ENCODE results near the gene ETV3L. TPM values are rescaled to one million over a fixed set of nuclear protein-coding genes. Genes with fewer than 3 reads are reported as not detected.

The ETV3L gene
- total RNA-seq, 2 experiments from 2014 or later = not detected

DNA sequence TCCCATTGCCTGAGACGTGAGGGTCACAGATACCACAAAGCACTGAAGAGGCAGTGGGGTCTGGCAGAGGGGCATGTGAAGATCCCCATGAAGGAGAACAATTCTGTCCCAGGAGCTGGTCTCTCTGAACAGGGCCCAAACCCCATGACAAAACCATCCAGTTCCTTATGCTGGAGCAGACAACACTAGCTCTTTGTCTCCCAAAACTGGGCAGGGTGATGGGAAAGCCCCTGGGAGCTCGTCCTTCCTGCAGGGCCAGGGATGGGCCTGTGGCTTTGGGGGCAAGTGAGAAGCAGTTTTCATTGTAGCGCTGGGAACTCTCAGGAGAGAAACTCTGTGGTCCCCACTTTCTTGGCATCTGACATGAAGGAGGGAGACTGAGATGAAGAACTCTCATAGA, 8.8 kb downstream of the ETV3L start:
- POLR2A ChIA-PET = interaction anchor here (0.9 to 1.5 kb wide), 3 partner anchors 28 to 65 kb away, joined by 3 to 18 read pairs (median 3); no protein-coding TSS in a partner anchor
- no peak for DNase-seq

DNA sequence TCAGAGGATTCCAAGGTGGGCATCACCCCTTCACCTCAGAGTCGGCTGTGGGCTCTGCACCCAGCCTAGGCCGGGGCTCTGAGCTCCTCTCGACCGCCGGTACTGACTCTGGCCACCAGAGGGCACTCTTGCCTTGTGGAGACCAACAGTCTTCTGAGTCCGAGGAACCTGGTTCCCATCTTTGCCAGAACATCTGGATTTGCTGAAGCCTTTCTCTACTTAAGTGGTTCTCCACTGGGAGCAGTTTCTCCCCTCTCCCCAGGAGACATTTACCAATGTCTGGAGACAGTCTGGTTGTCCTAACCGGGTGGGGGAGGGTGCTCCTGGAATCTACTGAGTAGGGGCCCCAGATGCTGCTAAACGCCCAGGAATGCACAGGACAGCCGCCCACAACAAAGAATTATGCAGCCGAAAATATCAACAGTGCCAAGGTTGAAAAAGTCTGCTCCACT, 9.4 kb downstream of the ETV3L start:
- ChIA-PET CTCF (interaction anchor here (0.6 to 13.6 kb wide), 48 partner anchors 9 to 748 kb away, joined by 3 to 562 read pairs (median 4); partner anchors contain the start of genes ETV3 and ETV3L), POLR2A (interaction anchor here (0.7 to 1.5 kb wide), 4 partner anchors 29 to 67 kb away, joined by 3 to 18 read pairs (median 3); no protein-coding TSS in a partner anchor)
- Mint-ChIP-seq H3K9me3 (no peaks in the 10 kb centered on the region), H3K36me3 (ENCODE audit: low read depth) (no peaks in the 10 kb centered on the region), H3K4me3 (no peak overlapping the region), H3K4me1 (ENCODE audit: low read depth) (no peaks in the 10 kb centered on the region), H3K27me3 (peaks cover 5% of the 10 kb centered on the region), H3K27ac (no peak overlapping the region)
- DNase-seq (peak; percentile 93), ATAC-seq (peak; percentile 92)
- intact Hi-C loops (cut with micrococcal nuclease) = loop anchor here (2.0 kb wide), 1 partner anchor 67 kb away; no protein-coding TSS in a partner anchor
- TF ChIP-seq, protein P1, sequence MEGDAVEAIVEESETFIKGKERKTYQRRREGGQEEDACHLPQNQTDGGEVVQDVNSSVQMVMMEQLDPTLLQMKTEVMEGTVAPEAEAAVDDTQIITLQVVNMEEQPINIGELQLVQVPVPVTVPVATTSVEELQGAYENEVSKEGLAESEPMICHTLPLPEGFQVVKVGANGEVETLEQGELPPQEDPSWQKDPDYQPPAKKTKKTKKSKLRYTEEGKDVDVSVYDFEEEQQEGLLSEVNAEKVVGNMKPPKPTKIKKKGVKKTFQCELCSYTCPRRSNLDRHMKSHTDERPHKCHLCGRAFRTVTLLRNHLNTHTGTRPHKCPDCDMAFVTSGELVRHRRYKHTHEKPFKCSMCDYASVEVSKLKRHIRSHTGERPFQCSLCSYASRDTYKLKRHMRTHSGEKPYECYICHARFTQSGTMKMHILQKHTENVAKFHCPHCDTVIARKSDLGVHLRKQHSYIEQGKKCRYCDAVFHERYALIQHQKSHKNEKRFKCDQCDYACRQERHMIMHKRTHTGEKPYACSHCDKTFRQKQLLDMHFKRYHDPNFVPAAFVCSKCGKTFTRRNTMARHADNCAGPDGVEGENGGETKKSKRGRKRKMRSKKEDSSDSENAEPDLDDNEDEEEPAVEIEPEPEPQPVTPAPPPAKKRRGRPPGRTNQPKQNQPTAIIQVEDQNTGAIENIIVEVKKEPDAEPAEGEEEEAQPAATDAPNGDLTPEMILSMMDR (IDR thresholded peaks at IDR 0.05) = peak; percentile 93

More for the DNA sequence above, 8.8 kb downstream of the ETV3L start:
- CTCF ChIA-PET = interaction anchor here (0.8 to 13.6 kb wide), 25 partner anchors 8 to 252 kb away, joined by 3 to 562 read pairs (median 9); partner anchors contain the start of genes ETV3 and ETV3L
- TF ChIP-seq, protein P1 (IDR thresholded peaks at IDR 0.05) = no peak
- Mint-ChIP-seq H3K27me3 (peaks cover 5% of the 10 kb centered on the region), H3K27ac (no peak overlapping the region), H3K4me3 (no peak overlapping the region), H3K36me3 (ENCODE audit: low read depth) (no peaks in the 10 kb centered on the region), H3K4me1 (ENCODE audit: low read depth) (no peaks in the 10 kb centered on the region), H3K9me3 (no peaks in the 10 kb centered on the region)
- no peak for ATAC-seq
- intact Hi-C loops (cut with micrococcal nuclease) = loop anchor here (2.0 kb wide), 1 partner anchor 66 kb away; no protein-coding TSS in a partner anchor

- Mint-ChIP-seq H3K4me3 (no peak overlapping the region), H3K4me1 (ENCODE audit: low read depth) (no peaks in the 10 kb centered on the region), H3K27me3 (peaks cover 5% of the 10 kb centered on the region), H3K27ac (no peak overlapping the region), H3K9me3 (no peaks in the 10 kb centered on the region), H3K36me3 (ENCODE audit: low read depth) (no peaks in the 10 kb centered on the region)
- POLR2A ChIA-PET = interaction anchor here (0.7 to 1.5 kb wide), 3 partner anchors 63 to 68 kb away, joined by 3 to 18 read pairs (median 3); no protein-coding TSS in a partner anchor
- TF ChIP-seq, protein P1 (IDR thresholded peaks at IDR 0.05) = no peak
- peak; percentile 24 for ATAC-seq
- intact Hi-C loops (cut with micrococcal nuclease) = loop anchor here (2.0 kb wide), 1 partner anchor 67 kb away; no protein-coding TSS in a partner anchor
- no peak for DNase-seq
- CTCF ChIA-PET = interaction anchor here (0.6 to 13.6 kb wide), 47 partner anchors 9 to 748 kb away, joined by 3 to 562 read pairs (median 4); partner anchors contain the start of genes ETV3 and ETV3L
Measured at GRCh38 chr1:157089789-157090188, 9.8 kb downstream of the ETV3L start.

GRCh38 chr1:157088607-157089006, 11.0 kb downstream of the ETV3L start:
- H3K27ac Mint-ChIP-seq = no peak overlapping the region
- no peaks in the 10 kb centered on the region for H3K4me1 Mint-ChIP-seq (ENCODE audit: low read depth)
- ChIA-PET POLR2A (interaction anchor here (0.6 to 1.9 kb wide), 3 partner anchors 25 to 202 kb away, joined by 3 to 7 read pairs (median 3); no protein-coding TSS in a partner anchor), CTCF (interaction anchor here (0.8 to 13.6 kb wide), 6 partner anchors 11 to 65 kb away, joined by 3 to 562 read pairs (median 18); partner anchors contain the start of gene ETV3L)
- TF ChIP-seq, protein P1 (IDR thresholded peaks at IDR 0.05) = no peak
- H3K9me3 Mint-ChIP-seq = no peaks in the 10 kb centered on the region
- no peak for ATAC-seq
- no peak overlapping the region for H3K4me3 Mint-ChIP-seq
- intact Hi-C loops (cut with micrococcal nuclease) = no loop called here
- peaks cover 5% of the 10 kb centered on the region for H3K27me3 Mint-ChIP-seq
- no peaks in the 10 kb centered on the region for H3K36me3 Mint-ChIP-seq (ENCODE audit: low read depth)
- no peak for DNase-seq

- Mint-ChIP-seq H3K4me3 (no peak overlapping the region), H3K27ac (no peak overlapping the region), H3K4me1 (ENCODE audit: low read depth) (no peaks in the 10 kb centered on the region), H3K36me3 (ENCODE audit: low read depth) (no peaks in the 10 kb centered on the region), H3K9me3 (no peaks in the 10 kb centered on the region), H3K27me3 (peaks cover 5% of the 10 kb centered on the region)
- ChIA-PET CTCF (interaction anchor here (0.9 to 13.6 kb wide), 2 partner anchors 67 to 117 kb away, joined by 3 to 562 read pairs; no protein-coding TSS in a partner anchor), POLR2A (interaction anchor here (1.2 to 1.9 kb wide), 2 partner anchors 65 to 68 kb away, joined by 3 to 7 read pairs; no protein-coding TSS in a partner anchor)
- intact Hi-C loops (cut with micrococcal nuclease) = no loop called here
- ATAC-seq (no peak), DNase-seq (no peak)
- TF ChIP-seq, protein P1 (IDR thresholded peaks at IDR 0.05) = no peak
Measured at GRCh38 chr1:157087030-157087429, 12.6 kb downstream of the ETV3L start.

Data from activated CD8-positive, alpha-beta T cell treated with anti-CD3 and anti-CD28 coated beads for 36 hours (primary cell).